HEK293 (cell line): ENCODE results near the gene GLI1.

ENCODE experiments used
- GLI4 ChIP-seq: fragments of 450-650 bp; formaldehyde crosslinking; IDR thresholded peaks from 2 replicates; pipeline ENCODE4 v1.5.1; 2016; ENCODE audit warnings: missing biosample characterization, missing genetic modification characterization
- HIC1 ChIP-seq: fragments of 450-650 bp; formaldehyde crosslinking; IDR thresholded peaks from 2 replicates; pipeline ENCODE4 v1.5.1; 2016; ENCODE audit warnings: missing biosample characterization, missing genetic modification characterization
- KLF16 ChIP-seq: fragments of 450-650 bp; formaldehyde crosslinking; IDR thresholded peaks from 2 replicates; pipeline ENCODE4 v1.5.1; 2017; ENCODE audit warnings: missing biosample characterization, missing genetic modification characterization
- KLF8 ChIP-seq: fragments of 450-650 bp; formaldehyde crosslinking; IDR thresholded peaks from 2 replicates; pipeline ENCODE4 v1.5.1; 2016; ENCODE audit warnings: missing biosample characterization, missing genetic modification characterization
- KLF9 ChIP-seq: fragments of 450-650 bp; formaldehyde crosslinking; IDR thresholded peaks from 2 replicates; pipeline ENCODE4 v1.5.1; 2016; ENCODE audit warnings: missing biosample characterization, missing genetic modification characterization, low read depth
- WT1 ChIP-seq: fragments of 450-650 bp; formaldehyde crosslinking; IDR thresholded peaks from 2 replicates; pipeline ENCODE4 v1.5.1; 2016; ENCODE audit warnings: missing biosample characterization, missing genetic modification characterization
- ZBTB10 ChIP-seq: fragments of 450-650 bp; formaldehyde crosslinking; IDR thresholded peaks from 2 replicates; pipeline ENCODE4 v1.5.1; 2016; ENCODE audit warnings: missing biosample characterization, missing genetic modification characterization
- ZBTB7A ChIP-seq: fragments of 450-650 bp; formaldehyde crosslinking; IDR thresholded peaks from 2 replicates; pipeline ENCODE4 v1.5.1; 2016; ENCODE audit warnings: low read depth, missing biosample characterization, missing genetic modification characterization
- ZFP41 ChIP-seq: fragments of 450-650 bp; formaldehyde crosslinking; IDR thresholded peaks from 2 replicates; pipeline ENCODE4 v1.5.1; 2016; ENCODE audit warnings: missing biosample characterization, missing genetic modification characterization, borderline replicate concordance
- ZNF133 ChIP-seq: fragments of 450-650 bp; formaldehyde crosslinking; IDR thresholded peaks from 2 replicates; pipeline ENCODE4 v1.5.1; 2016; ENCODE audit warnings: missing biosample characterization, missing genetic modification characterization
- ZNF146 ChIP-seq: fragments of 450-650 bp; formaldehyde crosslinking; IDR thresholded peaks from 2 replicates; pipeline ENCODE4 v1.5.1; 2016; ENCODE audit warnings: missing biosample characterization, missing genetic modification characterization
- ZNF148 ChIP-seq: fragments of 450-650 bp; formaldehyde crosslinking; IDR thresholded peaks from 2 replicates; pipeline ENCODE4 v1.5.0; 2017; ENCODE audit warnings: missing biosample characterization, missing genetic modification characterization, borderline replicate concordance
- ZNF174 ChIP-seq: fragments of 450-650 bp; formaldehyde crosslinking; IDR thresholded peaks from 2 replicates; pipeline ENCODE4 v1.5.0; 2017; ENCODE audit warnings: missing biosample characterization, mild to moderate bottlenecking, missing genetic modification characterization
- ZNF274 ChIP-seq, 2 experiments: fragments of 200-500 bp in 1 of 2; fragments of 450-650 bp in 1 of 2; sonication (Bioruptor generic) in 1 of 2; formaldehyde crosslinking in 1 of 2; IDR thresholded peaks; 2 replicates each; pipeline versions ENCODE4 v1.5.1 to v1.6.1; 2014 to 2016; ENCODE audit warnings: borderline replicate concordance in 1 of 2, inconsistent platforms in 1 of 2, low read length in 1 of 2, missing biosample characterization in 1 of 2, missing genetic modification characterization in 1 of 2
- ZNF341 ChIP-seq: fragments of 450-650 bp; formaldehyde crosslinking; IDR thresholded peaks from 2 replicates; pipeline ENCODE4; 2016; ENCODE audit warnings: low read depth, missing biosample characterization, missing genetic modification characterization
- ZNF394 ChIP-seq: fragments of 450-650 bp; formaldehyde crosslinking; IDR thresholded peaks from 2 replicates; pipeline ENCODE4 v1.5.1; 2016; ENCODE audit warnings: missing biosample characterization, missing genetic modification characterization, mild to moderate bottlenecking, moderate library complexity, borderline replicate concordance
- ZNF398 ChIP-seq: fragments of 450-650 bp; formaldehyde crosslinking; IDR thresholded peaks from 2 replicates; pipeline ENCODE4 v1.5.1; 2017; ENCODE audit warnings: missing biosample characterization, missing genetic modification characterization
- ZNF473 ChIP-seq: fragments of 450-650 bp; formaldehyde crosslinking; IDR thresholded peaks from 2 replicates; pipeline ENCODE4 v1.5.1; 2017; ENCODE audit warnings: missing biosample characterization, missing genetic modification characterization
- ZNF530 ChIP-seq: fragments of 450-650 bp; formaldehyde crosslinking; IDR thresholded peaks from 2 replicates; pipeline ENCODE4 v1.5.1; 2016; ENCODE audit warnings: low read depth, missing biosample characterization, missing genetic modification characterization
- ZNF544 ChIP-seq: fragments of 450-650 bp; formaldehyde crosslinking; IDR thresholded peaks from 2 replicates; pipeline ENCODE4 v1.5.0; 2017; ENCODE audit warnings: missing biosample characterization, missing genetic modification characterization
- ZNF571 ChIP-seq: fragments of 450-650 bp; formaldehyde crosslinking; IDR thresholded peaks from 2 replicates; pipeline ENCODE4 v1.5.0; 2017; ENCODE audit warnings: missing biosample characterization, missing genetic modification characterization
- ZNF596 ChIP-seq: fragments of 450-650 bp; IDR thresholded peaks from 2 replicates; pipeline ENCODE4 v1.5.0; 2018; ENCODE audit warnings: missing biosample characterization, mild to moderate bottlenecking, missing genetic modification characterization, moderate library complexity
- ZNF623 ChIP-seq: fragments of 450-650 bp; formaldehyde crosslinking; IDR thresholded peaks from 2 replicates; pipeline ENCODE4 v1.5.1; 2016; ENCODE audit warnings: missing biosample characterization, missing genetic modification characterization
- ZNF660 ChIP-seq: fragments of 450-650 bp; IDR thresholded peaks from 2 replicates; pipeline ENCODE4 v1.5.1; 2018; ENCODE audit warnings: missing biosample characterization, mild to moderate bottlenecking, missing genetic modification characterization
- ZSCAN30 ChIP-seq: fragments of 450-650 bp; IDR thresholded peaks from 2 replicates; pipeline ENCODE4 v1.5.1; 2018; ENCODE audit warnings: missing biosample characterization, mild to moderate bottlenecking, missing genetic modification characterization, moderate library complexity
- TF ChIP-seq, protein P1 (sequence below): fragments of 450-650 bp; formaldehyde crosslinking; IDR thresholded peaks from 2 replicates; pipeline ENCODE4 v1.5.1; 2016; ENCODE audit warnings: missing biosample characterization, missing genetic modification characterization
- TF ChIP-seq, protein P2 (sequence below): fragments of 450-650 bp; formaldehyde crosslinking; IDR thresholded peaks from 2 replicates; pipeline ENCODE4 v1.5.1; 2016; ENCODE audit warnings: missing biosample characterization, missing genetic modification characterization

The GLI1 gene

GRCh38 chr12:57459055-57459749 is 383 bp upstream of the GLI1 start (continued):
- TF ChIP-seq, protein P1, sequence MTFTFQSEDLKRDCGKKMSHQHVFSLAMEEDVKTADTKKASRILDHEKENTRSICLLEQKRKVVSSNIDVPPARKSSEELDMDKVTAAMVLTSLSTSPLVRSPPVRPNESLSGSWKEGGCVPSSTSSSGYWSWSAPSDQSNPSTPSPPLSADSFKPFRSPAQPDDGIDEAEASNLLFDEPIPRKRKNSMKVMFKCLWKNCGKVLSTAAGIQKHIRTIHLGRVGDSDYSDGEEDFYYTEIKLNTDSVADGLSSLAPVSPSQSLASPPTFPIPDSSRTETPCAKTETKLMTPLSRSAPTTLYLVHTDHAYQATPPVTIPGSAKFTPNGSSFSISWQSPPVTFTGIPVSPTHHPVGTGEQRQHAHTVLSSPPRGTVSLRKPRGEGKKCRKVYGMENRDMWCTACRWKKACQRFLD (tag by site-specific recombination), result no peak
- TF ChIP-seq ZNF544 (tag by site-specific recombination), result no peak
- TF ChIP-seq ZNF596 (tag by site-specific recombination), result no peak
- TF ChIP-seq ZNF473 (tag by site-specific recombination), result no peak
- TF ChIP-seq KLF8 (tag by site-specific recombination), result peak; percentile 96
- TF ChIP-seq, protein P2, sequence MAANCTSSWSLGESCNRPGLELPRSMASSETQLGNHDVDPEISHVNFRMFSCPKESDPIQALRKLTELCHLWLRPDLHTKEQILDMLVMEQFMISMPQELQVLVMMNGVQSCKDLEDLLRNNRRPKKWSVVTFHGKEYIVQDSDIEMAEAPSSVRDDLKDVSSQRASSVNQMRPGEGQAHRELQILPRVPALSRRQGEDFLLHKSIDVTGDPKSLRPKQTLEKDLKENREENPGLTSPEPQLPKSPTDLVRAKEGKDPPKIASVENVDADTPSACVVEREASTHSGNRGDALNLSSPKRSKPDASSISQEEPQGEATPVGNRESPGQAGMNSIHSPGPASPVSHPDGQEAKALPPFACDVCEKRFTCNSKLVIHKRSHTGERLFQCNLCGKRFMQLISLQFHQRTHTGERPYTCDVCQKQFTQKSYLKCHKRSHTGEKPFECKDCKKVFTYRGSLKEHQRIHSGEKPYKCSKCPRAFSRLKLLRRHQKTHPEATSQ (tag by site-specific recombination), result no peak
- TF ChIP-seq ZNF530 (tag by site-specific recombination), result no peak
- TF ChIP-seq ZNF623 (tag by site-specific recombination), result no peak
- TF ChIP-seq ZNF174 (tag by site-specific recombination), result no peak
- TF ChIP-seq HIC1 (tag by site-specific recombination), result peak; percentile 58; the same call in 1 of the 2 replicates
- TF ChIP-seq ZNF571 (tag by site-specific recombination), result no peak
- no peak for TF ChIP-seq GLI4
- TF ChIP-seq ZNF133 (tag by site-specific recombination), result no peak
- peak; percentile 73 for TF ChIP-seq KLF9
- peak; percentile 93 for TF ChIP-seq ZBTB10
- 0 out of 2 replicates have a peak, but pooled peaks have one; percentile 80 for TF ChIP-seq ZBTB7A (tag by site-specific recombination)
- TF ChIP-seq ZNF660, result 0 out of 2 replicates have a peak, but pooled peaks have one; percentile 15
- no peak; the same call in 1 of the 2 replicates for TF ChIP-seq ZNF394 (tag by site-specific recombination)
- peak; percentile 6; the same call in 1 of the 2 replicates for TF ChIP-seq KLF16 (tag by site-specific recombination)
- no peak for TF ChIP-seq ZNF274 (IDR thresholded peaks at IDR 0.05; ENCODE audit: low read length)
- TF ChIP-seq ZNF274 (tag by site-specific recombination; IDR thresholded peaks at IDR 0.05; ENCODE audit: borderline replicate concordance), result no peak
- no peak for TF ChIP-seq WT1 (tag by site-specific recombination)
- no peak for TF ChIP-seq ZNF148 (tag by site-specific recombination)
- TF ChIP-seq ZFP41 (tag by site-specific recombination), result no peak
- peak; percentile 62 for TF ChIP-seq ZNF341 (tag by site-specific recombination)
- TF ChIP-seq ZNF146, result no peak
- TF ChIP-seq ZNF398 (tag by site-specific recombination), result peak; percentile 4
- TF ChIP-seq ZSCAN30, result no peak; the same call in 1 of the 2 replicates
